Amniotic epithelial cell (primary cell): ENCODE data around the gene SYNJ2.

Experiments
- DNase-seq: peaks from one replicate; pipeline ENCODE4 v3.0.0-alpha.2; 2010; ENCODE audit warnings: low read depth

The SYNJ2 gene

DNA sequence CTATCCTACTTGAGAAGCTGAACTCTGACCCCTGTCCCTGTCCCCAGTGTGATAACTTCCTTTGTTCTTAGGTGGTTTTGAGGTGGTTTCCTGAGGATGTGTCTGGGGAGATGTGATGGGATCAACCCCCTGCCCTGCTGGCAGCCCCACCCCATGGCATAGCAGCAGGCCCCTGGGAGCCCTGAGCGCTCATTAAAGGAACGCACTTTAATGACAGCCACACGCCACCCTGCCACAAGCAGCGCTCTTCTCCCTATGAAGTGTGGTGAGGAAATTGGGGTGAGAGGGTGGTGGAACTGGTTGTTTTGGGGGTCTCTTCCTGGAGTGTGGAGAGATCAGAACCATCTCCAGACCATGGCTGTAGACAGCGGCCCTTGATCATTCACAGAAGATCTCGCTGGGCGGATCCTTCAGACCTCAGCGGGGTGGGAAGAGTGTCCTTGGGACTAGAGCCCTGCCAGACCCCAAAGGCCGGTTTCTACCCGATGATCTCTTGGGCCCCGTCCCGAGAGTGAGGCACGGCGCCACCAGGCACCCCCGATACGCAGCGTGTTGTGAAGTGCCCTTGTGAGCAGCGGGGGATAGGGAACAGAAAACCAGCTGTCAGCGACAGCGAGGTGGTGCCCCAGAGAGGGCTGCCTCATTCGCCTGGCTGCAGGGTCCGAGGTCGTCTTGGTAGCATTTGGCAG is 45.4 kb downstream of the SYNJ2 start:
- no peak for DNase-seq

DNA sequence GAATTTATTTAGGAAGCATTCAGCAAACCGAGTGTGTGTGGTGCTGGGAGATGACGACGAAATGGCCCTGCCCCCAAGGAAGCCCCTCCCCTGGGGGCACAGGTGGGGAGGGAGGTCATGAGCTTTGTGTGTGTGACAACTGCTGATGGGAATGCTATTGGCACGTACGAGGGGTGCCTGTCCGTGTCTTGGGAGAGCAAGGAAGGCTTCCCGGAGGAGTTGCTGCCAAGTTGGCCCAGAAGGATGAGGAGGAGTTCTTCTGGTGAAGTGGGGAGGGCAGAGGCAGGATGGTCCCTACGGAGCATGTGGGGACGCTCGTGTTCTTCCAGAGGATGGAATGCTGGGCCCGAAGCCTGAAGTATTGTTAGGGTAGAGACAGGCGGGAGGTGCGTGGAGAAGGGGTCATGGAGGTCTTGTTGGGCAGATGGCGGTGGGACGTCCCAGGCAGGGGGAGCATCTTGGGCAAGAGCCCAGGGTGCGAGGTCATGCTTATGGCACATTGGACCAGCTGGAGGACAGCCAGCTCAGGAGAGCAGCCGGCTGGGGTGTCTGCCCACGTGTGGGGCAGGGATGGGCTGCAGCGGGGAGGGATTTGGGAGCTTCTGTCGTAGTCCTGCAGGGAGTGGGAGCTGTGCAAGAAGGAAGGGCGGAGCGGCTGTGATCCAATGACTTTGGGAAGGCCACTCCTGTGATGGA is 46.1 kb downstream of the SYNJ2 start:
- DNase-seq: no peak

DNA sequence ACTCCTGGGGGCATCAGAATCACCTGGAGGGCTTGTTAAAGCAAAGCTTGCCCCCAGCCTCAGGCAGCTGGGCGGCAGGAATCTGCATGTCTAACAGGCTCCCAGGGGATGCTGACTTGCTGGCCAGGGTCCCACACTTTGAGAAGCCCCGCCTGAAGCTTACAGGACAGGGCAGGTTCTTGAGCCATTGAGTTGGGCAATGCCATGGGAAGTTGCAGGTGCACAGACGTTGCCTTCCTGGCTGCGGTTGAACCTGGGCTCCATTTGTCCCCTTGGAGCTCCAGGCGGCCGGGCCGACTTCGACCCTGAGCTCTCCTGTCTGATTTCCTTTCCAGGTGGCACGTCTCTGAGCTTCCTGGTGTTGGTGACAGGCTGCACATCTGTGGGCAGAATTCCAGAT is 46.8 kb downstream of the SYNJ2 start:
- DNase-seq: no peak

DNA sequence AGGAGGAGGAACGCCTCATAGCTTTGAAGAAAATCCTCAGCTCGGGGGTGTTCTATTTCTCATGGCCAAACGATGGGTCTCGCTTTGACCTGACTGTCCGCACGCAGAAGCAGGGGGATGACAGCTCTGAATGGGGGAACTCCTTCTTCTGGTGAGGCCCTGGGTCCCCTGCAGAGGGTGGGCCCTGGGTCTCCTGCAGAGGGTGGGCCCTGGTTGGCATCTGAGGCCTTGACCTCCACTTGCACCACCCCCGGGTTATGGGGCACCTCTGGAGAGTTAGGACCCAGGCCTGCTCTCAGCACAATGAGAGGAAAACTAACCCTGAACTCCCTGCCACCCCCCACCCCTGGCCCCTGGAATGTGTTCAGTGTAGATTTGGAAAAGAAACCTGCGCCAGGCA is 47.2 kb downstream of the SYNJ2 start:
- DNase-seq: no peak

DNA sequence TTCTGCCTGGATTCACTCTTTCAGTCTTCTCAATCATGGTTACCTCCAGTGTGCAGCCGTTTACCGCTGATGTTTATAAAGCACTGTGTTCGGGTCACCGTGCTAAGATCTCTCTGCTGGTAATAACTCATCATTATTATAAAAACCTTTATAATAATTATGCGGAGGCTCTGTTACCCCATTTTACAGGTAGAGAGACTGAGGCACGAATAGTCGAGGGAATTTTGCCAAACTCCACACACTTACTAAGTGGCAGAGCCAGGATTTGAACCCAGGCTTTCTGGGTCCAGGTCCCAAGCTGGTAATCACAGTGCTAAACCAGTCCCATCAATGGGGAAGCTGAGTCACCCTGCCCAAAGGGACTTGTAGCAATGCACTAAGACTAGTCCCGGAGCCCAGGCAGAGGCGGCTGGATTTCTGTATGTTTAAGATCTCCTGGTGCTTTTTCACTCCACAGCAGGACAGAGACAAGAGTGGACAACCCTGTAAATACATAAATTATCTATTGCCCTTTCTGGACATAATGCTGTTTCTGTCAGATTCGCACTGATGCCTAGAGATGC is 48.1 kb downstream of the SYNJ2 start:
- DNase-seq: no peak

DNA sequence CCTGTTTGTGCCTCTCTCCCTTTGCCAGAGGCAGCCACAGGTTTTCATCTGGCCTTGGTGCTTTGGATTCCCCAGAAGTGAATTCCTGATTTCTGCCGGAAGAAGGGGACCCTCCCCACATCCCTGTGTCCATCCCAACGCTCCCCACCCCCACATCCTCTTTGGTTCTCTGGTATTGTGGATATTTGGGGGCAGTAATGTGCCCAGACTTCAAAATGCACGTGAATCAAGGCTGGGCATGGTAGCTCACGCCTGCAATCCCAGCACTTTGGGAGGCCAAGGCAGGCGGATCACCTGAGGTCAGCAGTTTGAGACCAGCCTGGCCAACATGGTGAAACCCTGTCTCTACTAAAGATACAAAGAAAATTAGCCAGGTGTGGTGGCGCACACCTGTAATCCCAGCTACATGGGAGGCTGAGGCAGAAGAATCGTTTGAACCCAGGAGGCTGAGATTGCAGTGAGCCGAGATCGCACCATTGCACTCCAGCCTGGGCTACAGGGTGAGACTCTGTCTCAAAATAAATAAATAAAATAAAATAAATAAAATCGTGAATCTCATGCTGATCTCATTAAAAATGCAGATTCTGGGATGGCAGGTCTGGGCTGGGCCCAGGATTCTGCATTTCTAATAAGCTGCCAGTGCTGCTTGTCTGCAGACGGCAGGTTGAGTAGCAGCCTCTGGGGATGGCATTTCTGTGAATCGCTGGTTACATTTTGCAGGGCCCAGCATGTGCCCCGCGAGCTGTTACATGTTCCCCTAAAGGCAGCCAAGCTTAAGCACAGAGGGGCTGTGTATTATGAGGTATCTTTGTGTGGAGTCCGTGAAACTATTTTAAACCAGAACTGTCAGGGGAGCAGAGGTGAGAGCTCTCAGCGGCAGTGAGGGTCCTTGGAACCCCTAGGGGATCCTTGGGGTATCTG is 49.0 kb downstream of the SYNJ2 start:
- no peak for DNase-seq

DNA sequence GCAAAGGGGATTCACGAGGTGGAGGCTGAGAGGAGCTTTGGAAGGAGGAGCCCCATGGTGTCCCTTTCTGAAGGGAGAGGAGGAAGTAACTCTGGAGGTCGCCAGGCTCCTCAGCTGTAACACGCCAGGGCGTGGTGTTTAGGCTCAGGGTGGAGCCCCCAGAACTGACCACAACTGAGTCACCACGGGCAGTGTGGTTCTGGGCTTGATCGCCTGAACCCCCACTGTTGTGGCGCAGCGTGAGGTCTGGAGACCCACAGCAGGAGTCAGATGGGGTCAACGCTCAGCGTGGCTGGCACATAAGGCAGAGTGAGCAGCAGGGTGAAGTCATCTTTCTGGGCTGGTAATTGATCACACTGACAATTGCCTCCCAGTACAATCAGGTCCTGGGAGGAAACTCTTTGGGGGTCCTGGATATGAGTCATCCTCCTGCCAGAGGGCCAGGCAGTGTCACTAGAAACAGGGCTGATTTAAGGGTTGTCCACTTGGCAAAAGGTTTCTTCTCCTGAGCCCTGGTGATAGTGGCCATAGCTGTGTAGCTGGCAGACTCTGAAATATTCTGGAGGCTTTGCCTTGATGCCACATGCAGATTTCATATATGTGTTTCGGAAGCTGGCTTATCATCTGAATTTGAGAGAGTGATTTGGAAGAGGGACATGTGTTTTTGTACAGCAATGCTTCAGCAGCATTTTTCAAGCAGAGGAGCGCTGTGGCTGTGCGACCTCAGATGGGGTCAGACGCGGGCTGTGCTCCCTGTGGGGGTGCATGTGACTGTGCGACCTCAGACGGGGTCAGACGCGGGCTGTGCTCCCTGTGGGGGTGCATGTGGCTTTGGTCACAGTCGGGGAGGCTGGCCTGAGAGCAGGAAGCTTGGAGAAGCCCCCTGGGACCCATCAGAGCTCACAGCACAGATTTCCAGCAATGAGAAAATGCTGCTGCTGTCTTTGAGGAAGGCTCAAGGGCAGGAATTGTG is 50.0 kb downstream of the SYNJ2 start:
- DNase-seq: peak; percentile 88

DNA sequence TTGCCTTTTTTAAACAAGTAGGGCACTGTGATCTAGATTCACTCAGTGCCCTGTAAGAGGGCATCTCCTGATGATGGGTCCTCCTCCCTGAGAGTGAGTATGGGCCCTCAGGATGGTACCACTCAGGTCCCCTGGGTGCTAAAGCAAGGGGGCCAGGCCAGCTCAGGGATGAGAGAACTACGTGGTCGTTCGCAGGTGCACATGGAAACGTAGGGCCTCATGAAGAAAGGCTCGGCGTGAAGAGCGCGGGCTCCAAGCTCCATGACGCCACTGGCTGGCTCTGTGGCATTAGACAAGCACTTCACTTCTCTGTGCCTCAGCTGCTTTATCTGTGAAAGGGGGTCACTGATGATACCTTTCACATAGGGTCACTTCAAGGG is 50.7 kb downstream of the SYNJ2 start:
- no peak for DNase-seq

DNA sequence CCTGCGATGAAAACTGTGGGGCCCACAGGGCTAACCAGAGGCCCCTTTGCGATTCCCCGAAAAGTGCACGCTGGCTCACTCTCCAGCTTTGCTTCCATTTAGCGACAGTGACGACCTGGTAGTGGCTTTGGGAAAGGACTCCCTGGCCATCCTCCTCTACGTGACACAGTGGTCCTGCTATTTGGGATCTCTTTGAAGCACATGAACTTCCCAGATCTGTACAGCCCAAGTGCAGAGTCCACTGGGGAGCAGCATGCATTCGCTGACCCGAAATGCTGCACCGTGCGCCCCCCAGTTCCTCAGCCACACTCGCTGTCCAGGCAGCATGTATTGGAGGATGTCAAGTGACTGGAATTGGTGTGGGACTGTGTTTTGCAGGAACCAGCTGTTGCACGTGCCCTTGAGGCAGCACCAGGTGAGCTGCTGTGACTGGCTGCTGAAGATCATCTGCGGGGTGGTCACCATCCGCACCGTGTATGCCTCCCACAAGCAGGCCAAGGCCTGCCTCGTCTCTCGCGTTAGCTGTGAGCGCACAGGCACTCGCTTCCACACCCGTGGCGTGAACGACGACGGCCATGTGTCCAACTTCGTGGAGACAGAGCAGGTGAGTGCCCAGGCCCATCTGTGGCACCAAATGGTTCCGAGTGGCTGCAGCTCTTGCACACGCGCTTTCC is 51.6 kb downstream of the SYNJ2 start:
- no peak for DNase-seq

DNA sequence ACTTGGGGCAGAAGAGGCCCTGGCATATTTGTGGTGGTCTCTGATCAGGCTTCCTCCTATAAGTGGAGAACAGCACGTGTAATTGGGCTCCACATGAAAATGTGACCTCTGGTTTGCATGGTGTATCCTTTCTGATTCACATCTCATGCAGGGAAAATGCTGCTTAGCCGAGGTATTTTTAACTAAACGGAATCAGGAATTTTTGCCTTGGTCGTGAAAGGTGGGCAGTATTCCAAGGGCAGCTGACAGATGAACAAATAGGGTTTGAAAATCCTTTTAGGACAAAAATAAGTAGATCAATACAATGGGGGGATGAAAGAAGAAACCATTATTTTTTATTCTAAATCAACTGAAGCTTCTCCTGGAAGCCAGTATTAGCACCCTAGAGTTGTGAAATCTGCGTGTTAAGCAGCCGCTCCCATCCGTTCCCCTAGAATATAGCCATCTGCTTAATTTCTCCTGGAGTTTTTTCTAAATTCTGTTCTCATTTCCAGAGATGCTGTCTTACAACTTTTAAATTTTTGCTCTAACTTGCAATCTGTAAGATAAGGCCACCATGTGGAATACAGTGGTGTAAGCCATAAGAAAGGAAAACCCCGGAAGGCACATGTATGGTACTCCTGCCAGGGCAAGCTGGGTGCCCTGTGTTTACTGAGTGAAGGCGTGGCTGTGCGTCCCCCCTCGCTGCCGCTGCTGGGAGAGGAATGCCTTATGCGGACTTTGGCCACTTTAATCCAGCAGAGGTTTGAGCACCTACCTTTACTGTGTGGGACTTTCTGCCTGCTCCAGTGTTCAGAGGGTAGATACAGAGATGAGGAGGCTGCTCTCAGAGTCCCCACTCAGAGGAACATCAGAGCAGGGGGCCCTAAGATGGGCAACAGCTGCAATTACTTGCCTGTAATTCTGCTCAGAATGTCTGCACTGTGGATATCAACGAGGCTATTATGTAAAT is 52.4 kb downstream of the SYNJ2 start:
- peak; percentile 69 for DNase-seq

DNA sequence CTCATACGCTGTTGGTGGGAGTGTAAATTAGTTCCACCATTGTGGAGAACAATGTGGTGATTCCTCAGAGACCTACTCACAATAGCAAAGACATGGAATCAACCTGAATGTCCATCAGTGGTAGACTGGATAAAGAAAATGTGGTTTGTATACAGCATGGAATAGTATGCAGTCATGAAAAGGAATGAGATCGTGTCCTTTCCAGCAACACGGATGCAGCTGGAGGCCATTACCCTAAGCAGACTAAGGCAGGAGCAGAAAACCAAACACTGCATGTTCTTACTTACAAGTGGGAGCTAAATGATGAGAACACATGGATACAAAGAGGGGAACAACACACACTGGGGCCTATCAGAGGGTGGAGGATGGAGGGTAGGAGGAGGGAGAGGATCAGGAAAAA is 54.6 kb downstream of the SYNJ2 start:
- no peak for DNase-seq

DNA sequence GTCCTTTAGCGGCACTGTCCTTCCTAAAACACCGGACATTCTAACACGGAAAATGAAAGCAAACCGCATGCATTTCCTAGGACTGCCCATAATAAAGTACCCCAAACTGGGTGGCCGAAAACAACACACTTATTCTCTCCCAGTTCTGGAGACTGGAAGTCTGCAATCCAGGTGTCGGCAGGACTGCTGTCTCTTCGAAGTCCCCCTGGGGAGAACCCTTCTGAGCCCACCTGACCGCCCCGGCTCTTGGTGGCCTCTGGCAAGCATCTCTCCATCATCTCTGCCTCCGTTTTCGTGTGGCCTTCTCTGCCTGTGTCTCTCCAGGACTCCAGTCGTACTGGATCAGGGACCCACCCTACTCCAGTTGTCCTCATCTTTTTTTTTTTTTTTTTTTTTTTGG is 55.4 kb downstream of the SYNJ2 start:
- DNase-seq: no peak

DNA sequence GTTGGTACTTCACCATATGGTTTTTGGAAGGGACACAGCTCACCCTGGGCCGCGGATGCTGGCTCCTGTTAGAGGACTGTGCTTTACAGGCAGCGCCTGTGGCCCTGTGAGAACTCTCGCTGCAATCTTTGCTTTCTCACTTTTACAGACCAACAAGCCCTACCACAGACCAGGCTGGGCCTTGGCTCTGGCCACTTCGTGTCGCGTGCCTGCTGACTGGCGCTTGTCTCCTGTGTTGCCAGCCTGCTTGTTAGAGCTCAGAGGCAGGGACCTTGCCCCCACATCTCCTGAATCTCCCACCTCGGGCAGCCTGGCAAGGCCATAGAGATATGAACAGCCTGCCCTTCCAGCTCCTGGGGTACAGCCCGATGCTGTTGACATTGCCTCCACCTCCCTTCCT is 56.1 kb downstream of the SYNJ2 start:
- DNase-seq: no peak

DNA sequence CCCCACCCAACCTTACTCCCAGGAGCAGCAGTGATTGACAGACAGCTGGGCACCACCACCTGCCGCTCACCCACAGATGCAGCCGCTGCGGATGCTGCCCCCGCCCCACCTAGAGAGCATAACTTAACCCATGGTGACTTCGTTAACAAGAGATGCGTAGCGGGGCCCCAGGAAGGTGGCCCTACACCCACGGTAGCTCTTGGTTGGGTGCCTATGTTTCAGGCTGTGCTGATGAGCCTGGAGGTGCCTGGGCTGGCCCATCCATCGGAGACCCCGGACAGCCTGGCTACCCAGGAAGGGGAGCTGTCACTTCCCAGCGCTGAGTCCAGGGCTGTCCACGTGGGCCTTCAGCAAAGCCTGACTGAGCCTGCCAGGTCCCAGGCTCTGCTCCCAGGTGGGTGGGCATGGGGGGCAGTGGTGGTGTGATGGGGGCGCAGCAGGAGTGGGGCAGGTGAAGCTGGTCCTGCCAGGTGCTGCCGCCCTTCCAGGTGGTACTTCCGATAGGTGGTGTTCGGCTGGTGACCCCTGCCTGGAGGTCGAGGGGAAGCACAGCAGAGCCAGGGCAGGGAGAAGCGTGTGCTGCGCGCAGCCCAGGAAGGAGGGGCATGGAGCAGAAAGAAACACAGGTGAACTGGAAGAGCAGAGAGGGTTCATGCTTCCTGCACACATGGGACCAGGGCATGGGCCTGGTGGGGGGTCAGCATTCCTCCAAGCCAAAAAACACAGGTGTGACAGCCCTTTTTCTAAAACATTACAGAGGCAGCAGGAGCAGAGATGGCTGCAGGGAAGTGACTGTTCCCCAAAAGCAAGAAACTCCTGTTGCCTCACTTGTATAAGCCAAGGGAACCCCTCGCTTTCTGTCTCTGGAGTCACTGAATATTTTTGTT is 56.9 kb downstream of the SYNJ2 start:
- no peak for DNase-seq

DNA sequence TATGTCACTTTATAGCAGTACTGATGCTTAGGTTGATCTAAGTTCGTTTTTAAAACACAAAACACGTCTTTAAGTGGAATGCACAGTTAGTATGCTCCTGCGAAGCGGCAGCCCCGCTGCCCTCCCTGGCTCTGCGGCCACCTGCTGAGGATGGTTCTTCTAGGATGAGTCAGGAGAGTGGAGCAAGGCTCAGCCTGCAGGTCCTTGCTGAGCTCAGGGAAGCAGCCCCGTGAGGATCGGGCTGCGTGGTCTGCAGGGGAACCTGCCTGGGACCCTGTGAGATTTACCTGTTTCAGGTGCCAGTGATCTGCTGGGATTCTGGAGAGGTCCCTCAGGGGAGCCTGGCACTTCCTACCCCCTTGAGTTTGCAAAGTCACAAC is 57.5 kb downstream of the SYNJ2 start:
- DNase-seq: peak; percentile 66

DNA sequence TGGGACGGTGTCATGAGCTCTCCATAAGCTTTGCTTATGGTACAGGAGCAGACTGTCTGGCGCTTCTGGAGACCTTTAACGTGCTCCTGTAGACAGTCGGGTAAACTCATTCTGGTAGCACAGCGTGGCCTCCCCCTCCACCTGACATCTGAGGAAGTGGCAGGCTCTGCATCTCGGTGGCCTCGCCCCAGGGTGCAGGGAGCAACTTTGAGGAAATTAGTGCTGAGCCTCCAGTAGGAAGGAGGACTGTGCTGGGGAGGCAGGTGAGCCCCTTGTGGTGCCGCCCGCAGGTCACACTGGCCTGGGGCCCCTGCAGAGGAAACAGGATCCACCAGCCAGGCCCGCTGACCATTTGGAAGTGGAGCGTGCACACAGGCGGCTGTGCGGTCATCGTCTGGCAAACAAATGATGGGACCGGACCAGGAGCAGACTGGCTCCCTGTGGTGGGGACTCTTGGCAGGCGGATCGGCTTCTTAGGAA is 57.9 kb downstream of the SYNJ2 start:
- DNase-seq: no peak

DNA sequence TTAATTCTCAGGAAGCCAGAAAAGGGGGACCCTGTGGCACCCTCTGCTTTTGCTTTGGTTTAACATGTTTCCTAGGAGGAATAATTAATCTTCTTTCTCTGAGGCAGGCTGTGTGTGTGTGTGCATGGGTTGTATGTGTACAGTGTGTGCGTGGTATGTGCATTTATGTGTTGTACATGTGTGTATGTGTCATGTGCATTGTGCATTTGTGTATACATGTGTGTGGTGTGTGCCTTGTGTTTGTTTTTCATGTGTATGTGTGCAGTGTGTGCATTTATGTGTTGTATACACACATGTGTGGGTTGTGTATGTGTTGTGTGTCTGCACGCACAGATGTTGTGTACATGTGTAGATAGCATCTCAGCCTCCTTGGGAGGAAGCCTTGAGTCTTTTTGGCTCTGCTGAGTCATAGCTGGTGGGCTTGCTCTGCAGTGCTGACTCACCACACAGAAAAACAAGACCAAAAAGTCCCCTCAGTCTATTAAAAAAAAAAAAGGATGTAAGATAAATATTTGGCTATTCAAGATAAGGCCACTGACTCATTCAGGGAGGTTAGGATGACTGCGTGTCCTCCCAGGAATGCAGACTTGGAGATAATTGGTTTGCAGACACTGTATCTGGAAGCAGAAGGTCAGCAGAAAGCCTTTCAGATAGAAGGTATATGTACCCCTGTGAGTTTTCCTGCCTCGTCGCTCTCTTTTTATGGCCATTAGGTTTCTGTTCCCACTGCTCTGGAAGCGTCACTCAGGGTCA is 58.6 kb downstream of the SYNJ2 start:
- peak; percentile 99 for DNase-seq
